Measurements from ENCODE around the gene ZBTB3. TPM values are rescaled to one million over a fixed set of nuclear protein-coding genes. Genes with fewer than 3 reads are reported as not detected.

ZBTB3 gene
- total and polyA plus RNA-seq, 2 experiments from 2014 or later: 4.0 to 11.0 TPM

DNA sequence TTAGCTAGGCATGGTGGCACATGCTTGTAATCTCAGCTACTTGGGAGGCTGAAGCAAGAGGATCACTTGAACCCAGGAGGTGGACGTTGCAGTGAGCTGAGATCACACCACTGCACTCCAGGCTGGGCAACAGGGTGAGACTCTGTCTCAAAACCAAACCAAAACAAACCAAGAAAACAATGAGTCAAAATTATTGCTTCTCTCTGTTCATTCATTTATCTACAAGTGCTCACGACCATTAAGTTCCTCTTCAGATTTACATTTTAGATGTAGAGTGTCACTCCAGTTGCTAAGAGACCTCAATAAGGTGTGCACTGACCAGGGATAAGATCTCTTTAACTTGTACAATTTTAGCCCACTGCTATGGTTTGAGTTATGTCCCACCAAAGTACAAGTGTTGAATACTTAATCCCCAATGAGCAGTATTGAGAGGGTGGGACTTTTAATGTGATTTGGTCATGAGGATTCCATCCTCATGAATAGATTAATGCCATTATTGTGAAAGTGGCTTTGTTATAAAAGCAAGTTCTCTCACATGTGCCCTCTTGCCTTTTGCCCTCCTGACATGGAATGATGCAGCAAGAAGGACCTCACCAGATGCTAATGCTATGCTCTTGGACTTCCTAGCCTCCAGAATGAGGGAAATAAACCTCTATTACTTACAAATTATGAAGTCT, 34.5 kb downstream of the ZBTB3 start:
- H3K27me3 ChIP-seq: no peaks in the 10 kb centered on the region
- H4K20me1 ChIP-seq (ENCODE audit: insufficient read depth, poor library complexity, severe bottlenecking): peaks cover 26% of the 10 kb centered on the region
- H3K27ac ChIP-seq: no peak overlapping the region
- no peaks in the 10 kb centered on the region for H3K9me3 ChIP-seq (ENCODE audit: low read depth)
- no peak for DNase-seq (ENCODE audit: low spot score)
- TF ChIP-seq EZH2phosphoT487 (IDR thresholded peaks at IDR 0.05; ENCODE audit: low read depth, severe bottlenecking, unreplicated experiment) (no peak), EZH2 (IDR thresholded peaks at IDR 0.05; ENCODE audit: borderline replicate concordance) (no peak)
- TF ChIP-seq, protein P1, sequence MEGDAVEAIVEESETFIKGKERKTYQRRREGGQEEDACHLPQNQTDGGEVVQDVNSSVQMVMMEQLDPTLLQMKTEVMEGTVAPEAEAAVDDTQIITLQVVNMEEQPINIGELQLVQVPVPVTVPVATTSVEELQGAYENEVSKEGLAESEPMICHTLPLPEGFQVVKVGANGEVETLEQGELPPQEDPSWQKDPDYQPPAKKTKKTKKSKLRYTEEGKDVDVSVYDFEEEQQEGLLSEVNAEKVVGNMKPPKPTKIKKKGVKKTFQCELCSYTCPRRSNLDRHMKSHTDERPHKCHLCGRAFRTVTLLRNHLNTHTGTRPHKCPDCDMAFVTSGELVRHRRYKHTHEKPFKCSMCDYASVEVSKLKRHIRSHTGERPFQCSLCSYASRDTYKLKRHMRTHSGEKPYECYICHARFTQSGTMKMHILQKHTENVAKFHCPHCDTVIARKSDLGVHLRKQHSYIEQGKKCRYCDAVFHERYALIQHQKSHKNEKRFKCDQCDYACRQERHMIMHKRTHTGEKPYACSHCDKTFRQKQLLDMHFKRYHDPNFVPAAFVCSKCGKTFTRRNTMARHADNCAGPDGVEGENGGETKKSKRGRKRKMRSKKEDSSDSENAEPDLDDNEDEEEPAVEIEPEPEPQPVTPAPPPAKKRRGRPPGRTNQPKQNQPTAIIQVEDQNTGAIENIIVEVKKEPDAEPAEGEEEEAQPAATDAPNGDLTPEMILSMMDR (IDR thresholded peaks at IDR 0.05; ENCODE audit: poor library complexity): no peak
- no peak overlapping the region for H3K4me3 ChIP-seq
- H3K4me1 ChIP-seq (ENCODE audit: insufficient read depth): peaks cover 12% of the 10 kb centered on the region
- WGBS (ENCODE audit: low lambda C conversion rate, missing lambda C conversion rate): 96% methylated on average over 2 of the region's 2 CpGs
- H3K79me2 ChIP-seq: peaks cover 90% of the 10 kb centered on the region
- no peaks in the 10 kb centered on the region for H3K9me2 ChIP-seq (replicated peaks; ENCODE audit: insufficient read depth)
- H3K4me2 ChIP-seq: no peak overlapping the region
- no peak overlapping the region for H2AFZ ChIP-seq
- peaks cover 12% of the 10 kb centered on the region for H3K36me3 ChIP-seq (replicated peaks; ENCODE audit: insufficient read depth, low read depth)

DNA sequence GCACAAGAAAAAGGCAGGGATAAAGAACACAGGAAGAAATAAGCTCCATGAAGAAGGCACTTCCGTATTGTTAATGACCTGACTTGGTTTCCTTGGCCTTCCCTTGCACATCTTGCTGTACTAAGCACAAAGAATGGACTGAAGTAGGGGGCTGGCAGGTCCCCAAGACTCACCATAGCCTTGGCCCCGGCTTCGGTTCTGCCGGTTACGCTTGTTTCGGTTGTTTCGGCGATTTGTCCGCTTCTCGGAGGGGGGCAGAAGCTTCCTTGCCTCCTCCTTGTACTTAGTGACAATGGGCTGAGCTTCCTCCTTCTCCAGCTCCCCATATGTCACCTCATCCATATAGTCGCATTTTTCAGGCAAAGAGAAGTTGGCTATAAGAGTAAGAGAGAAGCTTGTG, 37.1 kb downstream of the ZBTB3 start:
- Histone ChIP-seq H3K79me2 (peaks cover 64% of the 10 kb centered on the region), H3K9me2 (replicated peaks; ENCODE audit: insufficient read depth) (no peaks in the 10 kb centered on the region), H3K4me3 (no peak overlapping the region), H3K36me3 (replicated peaks; ENCODE audit: insufficient read depth, low read depth) (peaks cover 5% of the 10 kb centered on the region), H3K27ac (no peak overlapping the region), H3K4me2 (no peak overlapping the region), H3K4me1 (ENCODE audit: insufficient read depth) (peaks cover 22% of the 10 kb centered on the region), H4K20me1 (ENCODE audit: insufficient read depth, poor library complexity, severe bottlenecking) (peaks cover 4% of the 10 kb centered on the region), H3K27me3 (no peaks in the 10 kb centered on the region), H3K9me3 (ENCODE audit: low read depth) (no peaks in the 10 kb centered on the region), H2AFZ (no peak overlapping the region)
- WGBS (ENCODE audit: low lambda C conversion rate, missing lambda C conversion rate): 98% methylated on average over 11 of the region's 11 CpGs
- TF ChIP-seq EZH2phosphoT487 (IDR thresholded peaks at IDR 0.05; ENCODE audit: low read depth, severe bottlenecking, unreplicated experiment): no peak
- TF ChIP-seq, protein P1 (IDR thresholded peaks at IDR 0.05; ENCODE audit: poor library complexity): no peak
- TF ChIP-seq EZH2 (IDR thresholded peaks at IDR 0.05; ENCODE audit: borderline replicate concordance): no peak
- DNase-seq (ENCODE audit: low spot score): no peak

GRCh38 chr11:62716206-62716605, 37.8 kb downstream of the ZBTB3 start:
- Histone ChIP-seq H3K27ac (no peak overlapping the region), H3K27me3 (no peaks in the 10 kb centered on the region), H3K9me3 (ENCODE audit: low read depth) (no peaks in the 10 kb centered on the region), H3K79me2 (peaks cover 58% of the 10 kb centered on the region), H3K36me3 (replicated peaks; ENCODE audit: insufficient read depth, low read depth) (no peaks in the 10 kb centered on the region), H3K9me2 (replicated peaks; ENCODE audit: insufficient read depth) (no peaks in the 10 kb centered on the region), H3K4me2 (no peak overlapping the region), H3K4me1 (ENCODE audit: insufficient read depth) (peaks cover 22% of the 10 kb centered on the region), H2AFZ (no peak overlapping the region), H4K20me1 (ENCODE audit: insufficient read depth, poor library complexity, severe bottlenecking) (peaks cover 4% of the 10 kb centered on the region), H3K4me3 (no peak overlapping the region)
- no peak for DNase-seq (ENCODE audit: low spot score)
- 92% methylated on average over 5 of the region's 5 CpGs for WGBS (ENCODE audit: low lambda C conversion rate, missing lambda C conversion rate)
- TF ChIP-seq EZH2phosphoT487 (IDR thresholded peaks at IDR 0.05; ENCODE audit: low read depth, severe bottlenecking, unreplicated experiment): no peak
- no peak for TF ChIP-seq EZH2 (IDR thresholded peaks at IDR 0.05; ENCODE audit: borderline replicate concordance)
- TF ChIP-seq, protein P1 (IDR thresholded peaks at IDR 0.05; ENCODE audit: poor library complexity): no peak

Measured in hepatocyte (in vitro differentiated cells).